ENCODE results near the gene CD1B.

CD1B gene

GRCh38 chr1:158335213-158335532 is 3.8 kb upstream of the CD1B start:
- TF ChIP-seq ESRRG (CRISPR knock-in tag; IDR thresholded peaks at IDR 0.05) (no peak), ZNF565 (CRISPR knock-in tag; conservative IDR thresholded peaks at IDR 0.05; ENCODE audit: low read depth) (no peak)
- no peak for ATAC-seq

- TF ChIP-seq TSHZ2 (CRISPR knock-in tag; IDR thresholded peaks at IDR 0.05), result no peak
- TF ChIP-seq ZNF8 (CRISPR knock-in tag; IDR thresholded peaks at IDR 0.05), result no peak
- TF ChIP-seq ARNTL (CRISPR knock-in tag; IDR thresholded peaks at IDR 0.05; ENCODE audit: borderline replicate concordance, low read depth), result no peak
- TF ChIP-seq, protein P1, sequence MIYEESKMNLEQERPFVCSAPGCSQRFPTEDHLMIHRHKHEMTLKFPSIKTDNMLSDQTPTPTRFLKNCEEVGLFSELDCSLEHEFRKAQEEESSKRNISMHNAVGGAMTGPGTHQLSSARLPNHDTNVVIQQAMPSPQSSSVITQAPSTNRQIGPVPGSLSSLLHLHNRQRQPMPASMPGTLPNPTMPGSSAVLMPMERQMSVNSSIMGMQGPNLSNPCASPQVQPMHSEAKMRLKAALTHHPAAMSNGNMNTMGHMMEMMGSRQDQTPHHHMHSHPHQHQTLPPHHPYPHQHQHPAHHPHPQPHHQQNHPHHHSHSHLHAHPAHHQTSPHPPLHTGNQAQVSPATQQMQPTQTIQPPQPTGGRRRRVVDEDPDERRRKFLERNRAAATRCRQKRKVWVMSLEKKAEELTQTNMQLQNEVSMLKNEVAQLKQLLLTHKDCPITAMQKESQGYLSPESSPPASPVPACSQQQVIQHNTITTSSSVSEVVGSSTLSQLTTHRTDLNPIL (CRISPR knock-in tag; IDR thresholded peaks at IDR 0.05; ENCODE audit: low read depth), result no peak
- no peak for TF ChIP-seq GLIS3 (CRISPR knock-in tag; IDR thresholded peaks at IDR 0.05)
- TF ChIP-seq SNAI2 (CRISPR knock-in tag; IDR thresholded peaks at IDR 0.05), result no peak
- TF ChIP-seq PATZ1 (CRISPR knock-in tag; IDR thresholded peaks at IDR 0.05; ENCODE audit: borderline replicate concordance), result no peak
- no peak for TF ChIP-seq ZFP3 (CRISPR knock-in tag; IDR thresholded peaks at IDR 0.05)
- TF ChIP-seq OSR1 (CRISPR knock-in tag; IDR thresholded peaks at IDR 0.05), result no peak
- no peak for TF ChIP-seq ISL1 (CRISPR knock-in tag; IDR thresholded peaks at IDR 0.05)
- no peak for ATAC-seq
Observed at GRCh38 chr1:158334526-158335212, 3.3 kb upstream of the CD1B start.

DNA sequence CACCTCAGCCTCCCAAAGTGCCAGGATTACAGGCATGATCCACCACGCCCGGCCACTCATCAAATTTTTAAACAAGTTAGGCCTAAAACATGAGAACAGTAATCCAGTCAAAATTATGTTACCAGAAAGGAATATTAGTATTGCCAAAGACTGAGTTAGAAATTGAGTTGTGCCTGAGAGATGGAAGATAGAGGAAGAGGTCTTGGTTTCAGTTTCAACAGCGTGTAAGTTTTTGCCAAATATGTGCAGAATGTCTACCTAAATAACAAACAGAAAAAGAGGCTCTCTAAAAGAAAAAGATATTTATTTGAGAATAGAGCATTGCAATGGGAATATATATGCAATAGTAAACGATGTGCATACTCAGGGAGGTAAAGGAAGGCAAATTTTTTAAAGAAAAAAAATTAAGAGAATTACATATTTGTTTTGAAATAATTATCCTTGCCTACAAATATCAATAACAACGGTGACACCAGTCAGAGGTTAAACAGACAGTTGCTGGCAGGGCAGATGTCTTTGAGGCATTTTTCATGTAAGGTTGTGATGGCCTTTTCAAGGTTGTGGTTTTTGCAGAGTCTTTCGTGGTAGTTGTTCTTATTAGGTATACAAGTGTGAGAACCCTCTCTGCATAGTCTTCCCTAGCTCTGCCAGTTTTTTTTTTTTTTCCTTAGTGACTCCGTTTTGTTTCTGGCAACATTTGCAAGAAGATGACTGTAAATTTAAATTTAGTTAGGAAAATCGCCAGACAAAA is 2.2 kb upstream of the CD1B start:
- TF ChIP-seq ISL1 (CRISPR knock-in tag; IDR thresholded peaks at IDR 0.05) (no peak), CSDC2 (CRISPR knock-in tag; IDR thresholded peaks at IDR 0.05) (no peak), ARNTL (CRISPR knock-in tag; IDR thresholded peaks at IDR 0.05; ENCODE audit: borderline replicate concordance, low read depth) (no peak), ZNF70 (CRISPR knock-in tag; IDR thresholded peaks at IDR 0.05) (no peak), TSHZ2 (CRISPR knock-in tag; IDR thresholded peaks at IDR 0.05) (no peak), ZFP3 (CRISPR knock-in tag; IDR thresholded peaks at IDR 0.05) (no peak), SNAI2 (CRISPR knock-in tag; IDR thresholded peaks at IDR 0.05) (no peak), ZNF565 (CRISPR knock-in tag; conservative IDR thresholded peaks at IDR 0.05; ENCODE audit: low read depth) (no peak), GLIS3 (CRISPR knock-in tag; IDR thresholded peaks at IDR 0.05) (no peak), ESRRG (CRISPR knock-in tag; IDR thresholded peaks at IDR 0.05) (no peak), ZNF8 (CRISPR knock-in tag; IDR thresholded peaks at IDR 0.05) (no peak), OSR1 (CRISPR knock-in tag; IDR thresholded peaks at IDR 0.05) (no peak), ZFP30 (CRISPR knock-in tag; IDR thresholded peaks at IDR 0.05) (no peak), TCF4 (CRISPR knock-in tag; IDR thresholded peaks at IDR 0.05; ENCODE audit: borderline replicate concordance) (no peak), PPARA (CRISPR knock-in tag; IDR thresholded peaks at IDR 0.05; ENCODE audit: borderline replicate concordance) (no peak)
- TF ChIP-seq, protein P2, sequence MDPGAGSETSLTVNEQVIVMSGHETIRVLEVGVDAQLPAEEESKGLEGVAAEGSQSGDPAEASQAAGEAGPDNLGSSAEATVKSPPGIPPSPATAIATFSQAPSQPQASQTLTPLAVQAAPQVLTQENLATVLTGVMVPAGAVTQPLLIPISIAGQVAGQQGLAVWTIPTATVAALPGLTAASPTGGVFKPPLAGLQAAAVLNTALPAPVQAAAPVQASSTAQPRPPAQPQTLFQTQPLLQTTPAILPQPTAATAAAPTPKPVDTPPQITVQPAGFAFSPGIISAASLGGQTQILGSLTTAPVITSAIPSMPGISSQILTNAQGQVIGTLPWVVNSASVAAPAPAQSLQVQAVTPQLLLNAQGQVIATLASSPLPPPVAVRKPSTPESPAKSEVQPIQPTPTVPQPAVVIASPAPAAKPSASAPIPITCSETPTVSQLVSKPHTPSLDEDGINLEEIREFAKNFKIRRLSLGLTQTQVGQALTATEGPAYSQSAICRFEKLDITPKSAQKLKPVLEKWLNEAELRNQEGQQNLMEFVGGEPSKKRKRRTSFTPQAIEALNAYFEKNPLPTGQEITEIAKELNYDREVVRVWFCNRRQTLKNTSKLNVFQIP (CRISPR knock-in tag; IDR thresholded peaks at IDR 0.05; ENCODE audit: borderline replicate concordance, low read depth), result no peak
- TF ChIP-seq, protein P1 (CRISPR knock-in tag; IDR thresholded peaks at IDR 0.05; ENCODE audit: low read depth), result no peak
- TF ChIP-seq, protein P3, sequence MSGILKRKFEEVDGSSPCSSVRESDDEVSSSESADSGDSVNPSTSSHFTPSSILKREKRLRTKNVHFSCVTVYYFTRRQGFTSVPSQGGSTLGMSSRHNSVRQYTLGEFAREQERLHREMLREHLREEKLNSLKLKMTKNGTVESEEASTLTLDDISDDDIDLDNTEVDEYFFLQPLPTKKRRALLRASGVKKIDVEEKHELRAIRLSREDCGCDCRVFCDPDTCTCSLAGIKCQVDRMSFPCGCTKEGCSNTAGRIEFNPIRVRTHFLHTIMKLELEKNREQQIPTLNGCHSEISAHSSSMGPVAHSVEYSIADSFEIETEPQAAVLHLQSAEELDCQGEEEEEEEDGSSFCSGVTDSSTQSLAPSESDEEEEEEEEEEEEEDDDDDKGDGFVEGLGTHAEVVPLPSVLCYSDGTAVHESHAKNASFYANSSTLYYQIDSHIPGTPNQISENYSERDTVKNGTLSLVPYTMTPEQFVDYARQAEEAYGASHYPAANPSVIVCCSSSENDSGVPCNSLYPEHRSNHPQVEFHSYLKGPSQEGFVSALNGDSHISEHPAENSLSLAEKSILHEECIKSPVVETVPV (CRISPR knock-in tag; IDR thresholded peaks at IDR 0.05), result no peak
- no peak for ATAC-seq

Data from SK-N-SH treated with all-trans-retinoic acid at 6 μM for 48 hours (cell line).